HFF-Myc (cell line): ENCODE results near the gene ZNF341.

Experiments used
- DNase-seq: peaks from one replicate; pipeline ENCODE4 v3.0.0-alpha.2; 2011; ENCODE audit warnings: low read depth; ENCODE audit errors: extremely low read depth
- H3K4me3 ChIP-seq: replicated peaks from 2 replicates; pipeline ENCODE4 v1.5.1; 2011; ENCODE audit warnings: low read depth, mild to moderate bottlenecking, control low read depth, low read length
- CTCF ChIP-seq: IDR thresholded peaks from 2 replicates; pipeline ENCODE4 v1.5.1; 2012; ENCODE audit warnings: mild to moderate bottlenecking, low read depth, low read length, control low read depth; ENCODE audit errors: missing control alignments

The ZNF341 gene

GRCh38 chr20:33703498-33704137 lies 28.2 kb upstream of the ZNF341 start:
- no peak overlapping the region for H3K4me3 ChIP-seq
- TF ChIP-seq CTCF, result no peak
- DNase-seq, result no peak

GRCh38 chr20:33704197-33704924 lies 27.4 kb upstream of the ZNF341 start:
- no peak for DNase-seq
- TF ChIP-seq CTCF, result no peak
- no peak overlapping the region for H3K4me3 ChIP-seq

- H3K4me3 ChIP-seq, result no peak overlapping the region
- DNase-seq, result no peak
- no peak for TF ChIP-seq CTCF
Observed at GRCh38 chr20:33707668-33708067, 24.1 kb upstream of the ZNF341 start.

- TF ChIP-seq CTCF, result no peak
- DNase-seq, result no peak
- H3K4me3 ChIP-seq, result no peak overlapping the region
Observed at GRCh38 chr20:33709398-33709797, 22.4 kb upstream of the ZNF341 start.

- no peak for TF ChIP-seq CTCF
- no peak overlapping the region for H3K4me3 ChIP-seq
- no peak for DNase-seq
Observed at GRCh38 chr20:33709905-33710541, 21.8 kb upstream of the ZNF341 start.

GRCh38 chr20:33710681-33711445 lies 20.9 kb upstream of the ZNF341 start:
- DNase-seq, result no peak
- no peak overlapping the region for H3K4me3 ChIP-seq
- TF ChIP-seq CTCF, result no peak
